RWPE2 (cell line): ENCODE results near the gene SPEN.

Experiments used
- ATAC-seq: fragments of 200-7000 bp; cut with Tn5 transposase; 3 replicates; pipeline ENCODE4 v1.9.1; 2021; ENCODE audit warnings: low read depth
- DNase-seq: peaks from one replicate; pipeline ENCODE4 v3.0.0-alpha.2; 2020; ENCODE audit warnings: low spot score
- H3K27ac ChIP-seq: fragments of 450-650 bp; 2 replicates; pipeline ENCODE4 v1.5.1; 2017; ENCODE audit warnings: mild to moderate bottlenecking; ENCODE audit not compliant: poor library complexity, severe bottlenecking
- H3K27me3 ChIP-seq: fragments of 250-450 bp; sonication (Bioruptor Pico); 2 replicates; pipeline ENCODE4 v1.5.1; 2021; ENCODE audit warnings: mild to moderate bottlenecking, moderate library complexity; ENCODE audit not compliant: insufficient read depth, poor library complexity, severe bottlenecking
- H3K36me3 ChIP-seq: fragments of 250-450 bp; sonication (Bioruptor Pico); 2 replicates; pipeline ENCODE4 v1.5.1; 2020; ENCODE audit warnings: low read depth, mild to moderate bottlenecking, moderate library complexity
- H3K4me1 ChIP-seq: fragments of 250-450 bp; sonication (Bioruptor Pico); 2 replicates; pipeline ENCODE4 v1.5.1; 2021; ENCODE audit warnings: mild to moderate bottlenecking, moderate library complexity; ENCODE audit not compliant: insufficient read depth, poor library complexity, severe bottlenecking
- H3K4me3 ChIP-seq: fragments of 250-450 bp; sonication (Bioruptor Pico); 2 replicates; pipeline ENCODE4 v1.5.1; 2021; ENCODE audit warnings: mild to moderate bottlenecking, moderate library complexity; ENCODE audit not compliant: severe bottlenecking
- H3K9me3 ChIP-seq: fragments of 250-450 bp; sonication (Bioruptor Pico); 2 replicates; pipeline ENCODE4 v1.5.1; 2021; ENCODE audit warnings: mild to moderate bottlenecking, moderate library complexity; ENCODE audit not compliant: severe bottlenecking
- TF ChIP-seq, protein P1 (sequence below): fragments of 450-650 bp; IDR thresholded peaks from one replicate; pipeline ENCODE4 v1.5.1; 2017; ENCODE audit warnings: mild to moderate bottlenecking, moderate library complexity; ENCODE audit not compliant: poor library complexity, severe bottlenecking

Gene SPEN

DNA sequence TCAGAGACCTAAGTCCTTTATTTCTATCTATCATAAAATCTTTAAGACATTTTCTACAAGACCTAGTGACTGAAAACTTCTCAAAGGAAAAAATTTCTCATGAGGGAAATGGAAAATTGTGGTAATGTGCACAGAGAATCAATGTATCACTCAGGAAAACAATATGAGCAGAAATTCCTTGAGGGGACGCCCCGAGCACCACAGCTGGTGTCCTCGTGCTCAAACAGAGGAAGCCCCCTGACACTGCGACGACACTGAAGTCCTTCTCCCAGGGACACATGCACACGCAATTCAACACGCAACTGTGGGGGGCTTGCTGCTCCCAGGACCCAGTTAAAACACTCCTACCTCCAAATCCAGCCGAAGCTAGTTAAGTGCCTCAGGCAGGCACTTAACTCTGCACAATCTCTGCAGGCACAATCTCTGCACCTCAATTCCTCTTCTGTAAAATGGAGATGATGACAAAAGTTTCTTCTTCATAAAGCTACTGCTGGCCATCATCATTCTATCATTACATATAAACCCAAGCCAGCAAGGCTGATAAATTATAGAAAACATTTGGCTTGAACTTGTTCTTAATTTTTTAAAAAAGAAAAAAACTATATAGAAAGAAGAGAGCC lies 112.4 kb downstream of the SPEN start:
- Histone ChIP-seq H3K27me3 (no peaks in the 10 kb centered on the region), H3K9me3 (no peaks in the 10 kb centered on the region), H3K36me3 (peaks cover 4% of the 10 kb centered on the region), H3K27ac (no peak overlapping the region), H3K4me1 (peaks cover 17% of the 10 kb centered on the region), H3K4me3 (no peak overlapping the region)
- ATAC-seq (no peak), DNase-seq (no peak)
- TF ChIP-seq, protein P1, sequence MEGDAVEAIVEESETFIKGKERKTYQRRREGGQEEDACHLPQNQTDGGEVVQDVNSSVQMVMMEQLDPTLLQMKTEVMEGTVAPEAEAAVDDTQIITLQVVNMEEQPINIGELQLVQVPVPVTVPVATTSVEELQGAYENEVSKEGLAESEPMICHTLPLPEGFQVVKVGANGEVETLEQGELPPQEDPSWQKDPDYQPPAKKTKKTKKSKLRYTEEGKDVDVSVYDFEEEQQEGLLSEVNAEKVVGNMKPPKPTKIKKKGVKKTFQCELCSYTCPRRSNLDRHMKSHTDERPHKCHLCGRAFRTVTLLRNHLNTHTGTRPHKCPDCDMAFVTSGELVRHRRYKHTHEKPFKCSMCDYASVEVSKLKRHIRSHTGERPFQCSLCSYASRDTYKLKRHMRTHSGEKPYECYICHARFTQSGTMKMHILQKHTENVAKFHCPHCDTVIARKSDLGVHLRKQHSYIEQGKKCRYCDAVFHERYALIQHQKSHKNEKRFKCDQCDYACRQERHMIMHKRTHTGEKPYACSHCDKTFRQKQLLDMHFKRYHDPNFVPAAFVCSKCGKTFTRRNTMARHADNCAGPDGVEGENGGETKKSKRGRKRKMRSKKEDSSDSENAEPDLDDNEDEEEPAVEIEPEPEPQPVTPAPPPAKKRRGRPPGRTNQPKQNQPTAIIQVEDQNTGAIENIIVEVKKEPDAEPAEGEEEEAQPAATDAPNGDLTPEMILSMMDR = no peak

DNA sequence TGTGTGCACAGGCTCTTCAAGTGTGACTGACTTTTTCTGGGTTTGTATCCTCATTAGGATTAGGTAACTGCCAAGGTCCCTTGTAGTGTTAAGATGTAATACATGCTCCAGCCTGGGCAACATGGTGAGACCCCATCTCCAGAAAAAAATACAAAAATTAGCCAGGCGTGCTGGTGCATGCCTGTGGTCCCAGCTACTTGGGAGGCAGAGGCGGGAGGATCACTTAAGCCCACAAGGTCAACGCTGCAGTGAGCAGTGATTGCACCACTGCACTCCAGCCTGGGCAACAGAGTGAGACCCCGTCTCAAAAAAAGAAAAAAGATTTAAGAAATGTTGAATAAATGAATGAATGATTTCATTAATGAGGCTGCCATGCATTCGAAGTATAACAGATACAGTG lies 113.3 kb downstream of the SPEN start:
- Histone ChIP-seq H3K4me3 (no peak overlapping the region), H3K27me3 (no peaks in the 10 kb centered on the region), H3K4me1 (peaks cover 18% of the 10 kb centered on the region), H3K27ac (no peak overlapping the region), H3K9me3 (no peaks in the 10 kb centered on the region), H3K36me3 (peaks cover 13% of the 10 kb centered on the region)
- TF ChIP-seq, protein P1 = no peak
- ATAC-seq (no peak), DNase-seq (no peak)

DNA sequence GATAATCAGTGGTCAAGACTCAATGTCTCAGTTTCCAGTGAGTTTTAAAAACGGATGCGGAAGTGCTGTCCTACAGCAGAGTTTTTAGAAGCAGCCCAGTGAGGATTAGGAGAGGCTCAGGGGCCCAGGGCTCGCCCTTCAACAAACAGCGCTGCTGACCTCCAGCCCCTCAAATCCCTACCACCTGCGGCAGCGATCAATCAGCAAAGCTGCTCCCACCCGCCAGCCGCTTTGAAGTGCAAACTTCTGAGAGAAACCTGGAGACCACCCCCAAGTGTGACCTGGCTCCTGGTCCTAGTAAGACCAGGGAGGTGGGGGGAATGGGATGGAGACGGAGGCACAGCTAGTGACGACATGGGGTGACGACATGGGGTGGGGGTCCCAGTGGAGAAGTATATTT lies 114.0 kb downstream of the SPEN start:
- H3K27ac ChIP-seq = no peak overlapping the region
- ATAC-seq (no peak), DNase-seq (no peak)

DNA sequence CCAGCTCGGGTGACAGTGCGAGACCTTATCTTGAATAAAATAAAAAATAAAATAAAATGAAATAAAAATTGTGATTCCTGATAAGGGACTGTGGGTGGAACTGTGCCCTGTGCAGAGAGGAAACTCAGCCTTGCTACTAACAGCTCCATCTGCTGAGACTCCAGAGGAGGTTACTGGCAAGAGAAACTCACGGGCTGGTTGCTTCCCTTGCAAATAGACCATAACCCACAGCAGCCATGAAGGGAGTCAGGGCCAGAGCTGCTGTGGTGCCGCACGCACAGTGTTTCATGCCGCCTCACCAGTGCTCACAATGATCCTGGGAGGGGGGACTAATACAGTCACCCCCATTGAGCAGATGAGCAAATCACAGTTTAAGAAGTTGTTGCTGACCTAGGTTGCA lies 114.7 kb downstream of the SPEN start:
- no peak overlapping the region for H3K4me3 ChIP-seq
- no peak overlapping the region for H3K27ac ChIP-seq
- no peak for ATAC-seq
- H3K27me3 ChIP-seq = no peaks in the 10 kb centered on the region
- DNase-seq = no peak
- peaks cover 13% of the 10 kb centered on the region for H3K4me1 ChIP-seq
- H3K36me3 ChIP-seq = peaks cover 16% of the 10 kb centered on the region
- TF ChIP-seq, protein P1 = no peak
- no peaks in the 10 kb centered on the region for H3K9me3 ChIP-seq

More for the DNA sequence above, 114.0 kb downstream of the SPEN start:
- TF ChIP-seq, protein P1 = no peak
- peaks cover 15% of the 10 kb centered on the region for H3K4me1 ChIP-seq
- no peaks in the 10 kb centered on the region for H3K27me3 ChIP-seq
- no peaks in the 10 kb centered on the region for H3K9me3 ChIP-seq
- H3K36me3 ChIP-seq = peaks cover 16% of the 10 kb centered on the region
- H3K4me3 ChIP-seq = no peak overlapping the region

DNA sequence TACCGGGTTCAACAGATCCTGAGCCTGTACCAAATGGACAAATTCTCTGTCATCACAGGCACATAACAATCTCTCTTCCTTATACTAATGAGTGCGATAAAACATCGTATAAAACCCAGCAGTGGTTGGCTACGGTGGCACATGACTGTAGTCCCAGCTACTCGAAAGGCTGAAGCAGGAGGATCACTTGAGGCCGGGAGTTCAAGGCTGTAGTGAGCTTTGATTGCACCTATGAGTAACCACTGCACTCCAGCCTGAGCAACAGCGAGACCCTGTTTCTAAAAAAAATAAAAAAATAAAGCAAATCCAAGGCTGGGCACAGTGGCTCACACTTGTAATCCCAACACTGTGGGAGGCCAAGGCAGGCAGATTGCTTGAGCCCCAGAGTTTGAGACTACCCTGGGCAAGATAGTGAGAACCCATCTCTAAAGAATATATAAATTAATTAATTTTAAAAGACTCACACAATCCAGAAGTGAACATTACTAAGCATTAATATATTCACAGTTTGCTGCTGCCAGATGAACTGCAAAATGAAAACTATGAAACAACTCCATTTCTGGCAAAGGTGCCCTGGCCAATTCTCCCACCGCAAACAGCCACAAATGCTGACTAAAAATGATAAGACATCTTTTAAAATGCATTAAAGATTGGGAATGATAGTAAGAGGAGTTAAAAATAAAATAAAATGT lies 115.3 kb downstream of the SPEN start:
- no peak overlapping the region for H3K4me3 ChIP-seq
- peaks cover 13% of the 10 kb centered on the region for H3K4me1 ChIP-seq
- TF ChIP-seq, protein P1 = no peak
- no peak overlapping the region for H3K27ac ChIP-seq
- H3K9me3 ChIP-seq = no peaks in the 10 kb centered on the region
- ATAC-seq (no peak), DNase-seq (no peak)
- peaks cover 16% of the 10 kb centered on the region for H3K36me3 ChIP-seq
- H3K27me3 ChIP-seq = no peaks in the 10 kb centered on the region
